Mucosa of rectum (tissue), 2 donors: ENCODE results near the gene MTMR4.

ENCODE experiments used
- H3K27ac ChIP-seq, 2 donors: one replicate each; pipeline ENCODE4 v1.7.0; 2013; ENCODE audit warnings: inconsistent platforms in 2 of 2, low read depth in 2 of 2, low read length in 2 of 2
- H3K27me3 ChIP-seq, 2 donors: one replicate each; pipeline ENCODE4 v1.7.0; 2013; ENCODE audit warnings: low read length in 2 of 2; ENCODE audit not compliant: control insufficient read depth in 2 of 2, insufficient read depth in 2 of 2
- H3K36me3 ChIP-seq, 2 donors: one replicate each; pipeline ENCODE4 v1.7.0; 2013; ENCODE audit warnings: low read length in 2 of 2; ENCODE audit not compliant: control insufficient read depth in 2 of 2, insufficient read depth in 2 of 2
- H3K4me1 ChIP-seq, 2 donors: one replicate each; pipeline ENCODE4 v1.7.0; 2013; ENCODE audit warnings: low read length in 2 of 2, mild to moderate bottlenecking in 1 of 2; ENCODE audit not compliant: control insufficient read depth in 2 of 2, insufficient read depth in 2 of 2
- H3K4me3 ChIP-seq, 2 donors: one replicate each; pipeline ENCODE4 v1.7.0; 2013; ENCODE audit warnings: low read length in 2 of 2
- H3K9ac ChIP-seq, 2 donors: one replicate each; pipeline ENCODE4 v1.7.0; 2013; ENCODE audit warnings: low read length in 2 of 2, low read depth in 1 of 2, mild to moderate bottlenecking in 1 of 2
- H3K9me3 ChIP-seq, 2 donors: one replicate each; pipeline ENCODE4 v1.7.0; 2013; ENCODE audit warnings: low read length in 2 of 2; ENCODE audit not compliant: control insufficient read depth in 2 of 2
- donor health status: healthy.
- donor health status: Normal muscosa, but diverticular disease.

Gene MTMR4

DNA sequence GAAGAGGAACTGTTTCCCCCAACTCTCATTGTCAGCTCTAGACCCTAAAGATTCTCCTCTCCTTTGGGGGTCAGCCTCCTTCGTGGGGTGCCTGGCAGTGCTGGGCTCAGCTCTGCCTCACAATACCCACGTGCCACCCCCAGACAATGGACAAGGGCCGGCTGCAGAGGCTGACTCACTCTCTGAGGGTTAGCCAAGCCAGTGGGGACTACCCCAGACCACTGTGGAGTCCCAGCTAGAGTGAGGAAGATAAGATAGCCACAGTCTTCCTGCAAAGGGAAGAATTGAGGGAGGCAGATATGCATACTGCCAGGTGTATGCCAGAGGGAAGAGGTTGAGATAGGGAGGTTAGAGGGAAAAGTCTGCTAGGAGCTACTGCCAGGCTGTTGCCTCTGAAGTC lies 13.5 kb upstream of the MTMR4 start:
- no peak overlapping the region for H3K4me3 ChIP-seq
- no peak overlapping the region for H3K9ac ChIP-seq
- peak overlapping the region in 1 of 2 donors; percentile 0 for H3K27ac ChIP-seq
- no peaks in the 10 kb centered on the region for H3K9me3 ChIP-seq
- H3K4me1 ChIP-seq = peaks cover 0 to 7% of the 10 kb centered on the region in 2 donors
- H3K36me3 ChIP-seq = no peaks in the 10 kb centered on the region
- peaks cover 4 to 6% of the 10 kb centered on the region in 2 donors for H3K27me3 ChIP-seq

DNA sequence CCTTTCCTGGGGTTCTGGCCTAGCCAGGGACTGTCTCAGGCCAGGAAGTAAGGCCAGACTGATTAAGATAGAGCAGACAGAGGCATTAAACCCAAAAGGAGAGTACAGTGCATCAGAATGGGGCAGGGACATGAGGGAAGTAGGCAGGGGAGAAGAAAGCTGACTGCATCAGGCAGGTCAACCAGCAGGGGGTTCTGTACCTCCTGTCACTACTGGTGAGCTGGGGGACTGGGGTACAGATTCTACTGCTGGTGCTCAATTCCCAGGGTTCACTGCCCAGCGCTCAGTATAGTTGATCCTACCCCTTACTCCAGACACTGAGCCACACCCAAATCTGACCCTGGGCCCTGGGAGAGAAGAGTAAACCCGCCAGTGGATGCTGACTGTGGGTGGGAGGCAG lies 12.9 kb upstream of the MTMR4 start:
- H3K9ac ChIP-seq = no peak overlapping the region
- peak overlapping the region in 1 of 2 donors; percentile 43 for H3K27ac ChIP-seq
- H3K27me3 ChIP-seq = peaks cover 0 to 2% of the 10 kb centered on the region in 2 donors
- no peaks in the 10 kb centered on the region for H3K9me3 ChIP-seq
- no peaks in the 10 kb centered on the region for H3K36me3 ChIP-seq
- no peak overlapping the region for H3K4me3 ChIP-seq
- peaks cover 0 to 7% of the 10 kb centered on the region in 2 donors for H3K4me1 ChIP-seq

DNA sequence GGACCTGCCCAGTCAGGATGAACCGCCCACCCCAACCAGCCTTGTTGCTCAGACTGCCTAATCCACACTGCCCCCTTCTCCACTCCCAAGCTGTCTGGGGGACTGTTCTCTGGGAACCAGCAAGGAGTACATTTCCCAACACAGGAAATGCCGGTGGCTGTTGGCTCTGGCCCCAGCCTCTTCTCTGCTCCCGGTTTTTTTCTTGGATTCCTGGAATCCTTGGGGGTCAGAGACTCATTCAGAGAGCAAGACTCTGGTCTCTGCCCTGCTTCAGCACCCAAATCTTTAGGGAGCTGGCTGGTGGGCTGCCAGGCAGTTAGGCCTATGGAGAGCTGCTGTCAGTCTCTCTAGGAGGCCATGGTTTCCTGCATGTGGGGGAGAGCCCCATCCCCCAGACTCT lies 10.8 kb upstream of the MTMR4 start:
- H3K9ac ChIP-seq = peak overlapping the region in 1 of 2 donors; percentile 32
- peak overlapping the region; percentile 33 to 58 for H3K27ac ChIP-seq
- H3K4me1 ChIP-seq = peaks cover 0 to 3% of the 10 kb centered on the region in 2 donors
- no peaks in the 10 kb centered on the region for H3K9me3 ChIP-seq
- H3K4me3 ChIP-seq = no peak overlapping the region
- H3K27me3 ChIP-seq = no peaks in the 10 kb centered on the region
- no peaks in the 10 kb centered on the region for H3K36me3 ChIP-seq

DNA sequence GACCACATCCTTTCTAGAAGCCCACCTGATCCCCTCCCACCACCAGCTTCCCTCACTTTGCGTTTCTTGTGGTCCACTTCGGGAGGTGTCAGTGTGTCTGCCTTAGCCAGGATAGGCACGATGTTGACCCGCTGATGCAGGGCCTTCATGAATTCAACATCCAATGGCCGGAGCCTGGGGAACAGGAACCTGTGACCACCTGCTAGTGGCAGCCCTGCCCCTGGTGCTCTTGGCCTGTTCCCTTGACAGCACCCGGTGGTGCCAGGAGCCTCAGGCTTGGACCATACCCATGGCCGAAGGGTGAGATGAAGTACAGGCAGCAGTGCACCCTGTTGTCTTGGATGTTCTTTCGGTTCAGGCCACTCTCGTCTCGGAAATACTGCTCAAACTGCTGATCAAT lies 7.2 kb upstream of the MTMR4 start:
- Histone ChIP-seq H3K27me3 (no peaks in the 10 kb centered on the region), H3K4me3 (no peak overlapping the region), H3K9me3 (no peaks in the 10 kb centered on the region), H3K9ac (no peak overlapping the region), H3K27ac (no peak overlapping the region), H3K4me1 (peaks cover 7 to 17% of the 10 kb centered on the region in 2 donors), H3K36me3 (no peaks in the 10 kb centered on the region)

DNA sequence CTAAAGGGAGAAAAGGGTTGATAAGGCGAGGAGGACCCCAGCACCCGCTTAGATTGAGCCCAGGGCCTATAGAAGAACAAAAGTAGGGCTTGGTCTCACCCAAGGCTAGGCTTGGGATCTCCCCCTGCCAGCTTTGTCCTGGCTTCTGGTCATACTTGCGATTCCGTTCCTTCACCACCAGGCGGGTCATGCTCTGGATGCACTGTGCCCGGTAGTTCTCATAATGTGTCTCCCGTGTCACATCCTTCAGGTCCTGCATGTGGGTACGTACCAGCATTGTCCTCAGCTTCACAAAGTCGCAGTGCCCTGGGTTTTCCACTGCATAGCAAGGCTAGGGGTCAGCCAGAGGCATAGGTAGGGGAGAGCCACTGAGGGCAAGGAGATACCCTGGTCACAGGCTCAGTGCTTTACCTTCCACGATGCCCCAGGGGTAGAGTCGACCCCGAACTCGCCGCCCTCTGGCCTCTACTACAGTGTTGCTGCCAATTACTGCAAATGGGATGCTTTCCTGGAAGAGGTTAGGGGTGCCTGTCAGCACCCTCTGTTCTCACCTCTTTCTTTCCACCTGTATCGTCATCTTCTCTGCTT lies 6.5 kb upstream of the MTMR4 start:
- no peaks in the 10 kb centered on the region for H3K27me3 ChIP-seq
- no peak overlapping the region for H3K9ac ChIP-seq
- H3K36me3 ChIP-seq = no peaks in the 10 kb centered on the region
- H3K4me1 ChIP-seq = peaks cover 14 to 24% of the 10 kb centered on the region in 2 donors
- no peaks in the 10 kb centered on the region for H3K9me3 ChIP-seq
- H3K4me3 ChIP-seq = no peak overlapping the region
- H3K27ac ChIP-seq = no peak overlapping the region

DNA sequence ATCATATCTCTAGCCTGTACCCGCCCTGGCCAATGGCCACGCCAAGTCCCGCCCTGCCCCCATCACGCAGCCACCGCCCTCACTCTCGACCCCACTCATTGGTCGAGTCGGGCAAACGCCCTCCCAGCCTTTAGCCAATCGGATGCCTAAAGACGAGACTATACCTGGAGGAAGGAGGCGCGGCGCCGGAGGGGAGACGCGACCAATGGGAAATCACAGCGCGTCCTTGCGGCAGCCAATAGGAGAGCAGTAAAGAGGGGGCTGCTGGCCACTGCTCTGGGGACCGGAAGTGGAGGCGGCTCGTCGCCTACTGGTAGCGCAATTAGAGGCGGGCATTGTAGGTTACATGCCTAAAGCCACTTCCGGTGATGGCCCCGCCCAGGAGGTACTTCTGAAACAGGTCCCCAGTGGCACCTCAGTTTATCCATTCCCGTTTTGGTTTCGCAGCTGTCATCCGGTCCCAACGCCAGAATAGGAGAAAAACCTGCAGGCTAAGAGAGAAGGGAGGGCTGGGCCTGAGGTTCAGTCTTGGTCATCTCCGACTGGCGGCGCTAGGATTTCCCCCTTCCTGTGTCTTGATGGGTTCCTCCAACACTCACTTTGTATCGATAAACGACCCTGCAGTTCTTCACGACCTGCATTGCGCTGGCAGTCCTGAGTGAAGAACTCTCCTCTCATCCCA lies 3.6 kb upstream of the MTMR4 start:
- H3K4me3 ChIP-seq = peak overlapping the region; percentile 90 to 97
- H3K27ac ChIP-seq = peak overlapping the region; percentile 96 to 98
- H3K27me3 ChIP-seq = no peaks in the 10 kb centered on the region
- H3K36me3 ChIP-seq = peaks cover 0 to 2% of the 10 kb centered on the region in 2 donors
- H3K9ac ChIP-seq = peak overlapping the region; percentile 95 to 97
- no peaks in the 10 kb centered on the region for H3K9me3 ChIP-seq
- peaks cover 33 to 36% of the 10 kb centered on the region in 2 donors for H3K4me1 ChIP-seq

DNA sequence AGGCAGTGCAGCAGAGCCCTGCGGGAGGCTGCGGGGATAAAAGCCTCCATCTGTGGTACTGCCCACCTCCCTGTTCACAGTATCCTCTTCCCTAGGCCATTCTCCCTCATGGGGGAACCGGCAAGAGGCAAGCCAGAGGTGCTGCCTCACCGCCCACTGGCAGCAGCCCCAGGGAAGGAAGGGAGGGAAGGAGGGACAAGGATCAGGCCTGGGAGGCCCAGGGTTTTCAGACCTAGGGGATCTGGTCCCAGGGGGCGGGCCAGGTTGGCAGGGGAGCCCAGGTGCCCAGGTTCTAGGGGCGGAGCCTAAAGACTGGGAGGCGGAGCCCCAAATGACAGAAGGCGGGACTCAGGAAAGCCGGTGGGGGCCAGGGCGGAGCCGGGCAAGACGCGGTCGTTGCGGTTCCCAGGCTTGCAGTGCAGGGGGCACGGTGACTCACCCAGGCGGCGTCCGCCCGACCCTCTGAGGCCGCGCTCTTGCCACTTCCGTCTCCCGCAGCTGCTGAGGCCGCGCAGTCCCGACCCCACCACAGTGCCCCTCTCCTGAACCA lies 3.0 kb upstream of the MTMR4 start:
- Histone ChIP-seq H3K4me3 (peak overlapping the region; percentile 90 to 97), H3K36me3 (peaks cover 1 to 7% of the 10 kb centered on the region in 2 donors), H3K27ac (peak overlapping the region; percentile 95), H3K27me3 (no peaks in the 10 kb centered on the region), H3K4me1 (peaks cover 33 to 36% of the 10 kb centered on the region in 2 donors), H3K9ac (peak overlapping the region; percentile 85 to 86), H3K9me3 (no peaks in the 10 kb centered on the region)

DNA sequence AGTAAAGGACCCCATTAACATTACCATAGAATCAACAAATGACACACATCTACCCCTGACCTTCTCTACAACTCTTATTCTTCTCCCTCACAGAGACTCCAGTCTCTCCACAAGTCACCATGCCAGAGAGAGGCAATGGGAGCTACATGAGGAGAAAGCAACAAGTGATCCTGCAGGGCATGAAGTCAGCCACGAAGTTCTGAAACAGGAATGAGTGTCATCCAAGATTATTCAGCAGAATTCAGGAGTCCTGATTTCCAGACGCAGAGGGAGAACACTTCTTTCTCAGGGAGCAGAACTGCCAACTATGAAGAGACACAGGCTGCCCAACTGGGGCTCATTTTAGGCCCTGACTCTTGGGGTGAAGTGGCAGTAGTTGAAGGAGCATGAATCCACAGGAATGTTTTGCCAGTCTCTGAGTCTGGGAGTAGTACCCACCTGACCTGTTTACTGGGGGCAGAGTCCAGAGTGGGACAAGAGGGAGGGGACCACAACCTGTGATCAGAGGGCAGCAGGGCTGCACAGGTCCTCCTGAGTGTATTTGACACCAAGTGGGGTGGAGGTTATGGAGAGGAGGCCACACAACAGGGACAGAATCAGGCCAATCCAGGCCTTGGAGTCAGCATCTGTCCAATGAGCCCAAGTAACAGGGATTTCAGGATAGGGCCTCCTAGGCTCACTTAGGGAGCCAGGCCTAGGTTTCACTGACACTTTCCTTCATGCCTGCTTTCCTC lies 2.4 kb upstream of the MTMR4 start:
- Histone ChIP-seq H3K9ac (peak overlapping the region; percentile 85 to 86), H3K4me1 (peaks cover 33 to 36% of the 10 kb centered on the region in 2 donors)

DNA sequence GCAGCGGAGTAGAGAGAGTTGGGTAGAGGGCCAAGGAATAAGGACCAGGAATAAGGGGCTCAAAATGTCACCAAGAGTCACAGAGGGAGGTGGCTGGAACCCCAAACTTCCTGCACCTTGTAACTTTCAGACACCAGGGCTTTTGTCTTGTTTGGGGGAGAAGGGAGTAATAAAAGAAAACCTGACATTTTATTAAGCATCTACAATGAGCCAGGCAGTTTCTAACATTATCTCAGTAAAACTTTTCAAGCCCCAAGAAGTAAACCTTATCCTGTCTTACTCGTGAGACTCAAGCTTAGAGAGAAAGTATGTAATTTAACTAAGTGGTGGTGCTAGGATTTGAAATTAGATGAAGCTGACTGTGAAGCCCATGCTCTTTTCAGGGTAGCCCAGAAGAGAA lies 848 bp upstream of the MTMR4 start:
- no peak overlapping the region for H3K9ac ChIP-seq
- peak overlapping the region; percentile 73 to 95 for H3K27ac ChIP-seq
- peaks cover 33 to 36% of the 10 kb centered on the region in 2 donors for H3K4me1 ChIP-seq
- H3K36me3 ChIP-seq = peaks cover 22 to 24% of the 10 kb centered on the region in 2 donors
- no peaks in the 10 kb centered on the region for H3K9me3 ChIP-seq
- H3K4me3 ChIP-seq = peak overlapping the region; percentile 72 to 75
- H3K27me3 ChIP-seq = no peaks in the 10 kb centered on the region

More for the DNA sequence above, 2.4 kb upstream of the MTMR4 start:
- peaks cover 6 to 14% of the 10 kb centered on the region in 2 donors for H3K36me3 ChIP-seq
- peak overlapping the region; percentile 90 to 97 for H3K4me3 ChIP-seq
- peak overlapping the region; percentile 95 for H3K27ac ChIP-seq
- H3K27me3 ChIP-seq = no peaks in the 10 kb centered on the region
- no peaks in the 10 kb centered on the region for H3K9me3 ChIP-seq

DNA sequence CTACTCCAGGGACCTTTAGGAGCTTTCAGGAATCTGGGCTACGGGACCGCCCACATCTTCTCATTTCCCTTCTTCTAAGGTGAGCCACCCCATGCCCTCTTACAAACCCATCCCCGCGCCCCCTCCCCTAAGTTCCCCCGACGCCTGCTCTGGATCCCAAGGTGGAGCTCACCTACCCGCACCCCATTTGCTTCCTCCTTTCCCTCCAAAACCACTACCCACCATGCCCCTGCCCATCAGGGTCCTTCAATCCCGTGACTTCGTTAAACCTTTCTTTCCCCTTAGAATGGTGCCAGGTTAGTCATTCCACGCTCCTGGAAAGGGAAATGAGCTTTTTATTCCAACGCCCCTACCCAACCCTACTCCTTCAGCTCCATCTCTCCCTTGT lies 326 bp upstream of the MTMR4 start:
- Histone ChIP-seq H3K36me3 (peaks cover 27 to 29% of the 10 kb centered on the region in 2 donors), H3K27ac (peak overlapping the region; percentile 71 to 73), H3K4me1 (peaks cover 33% of the 10 kb centered on the region in 2 donors), H3K4me3 (peak overlapping the region; percentile 72 to 75), H3K27me3 (no peaks in the 10 kb centered on the region), H3K9me3 (no peaks in the 10 kb centered on the region), H3K9ac (peak overlapping the region in 1 of 2 donors; percentile 66)
